Measurements from ENCODE around the gene PDGFB. TPM values are rescaled to one million over a fixed set of nuclear protein-coding genes. Genes with fewer than 3 reads are reported as not detected.

PDGFB gene
- total RNA-seq, 1 experiment from 2014 or later, result 13.1 TPM

DNA sequence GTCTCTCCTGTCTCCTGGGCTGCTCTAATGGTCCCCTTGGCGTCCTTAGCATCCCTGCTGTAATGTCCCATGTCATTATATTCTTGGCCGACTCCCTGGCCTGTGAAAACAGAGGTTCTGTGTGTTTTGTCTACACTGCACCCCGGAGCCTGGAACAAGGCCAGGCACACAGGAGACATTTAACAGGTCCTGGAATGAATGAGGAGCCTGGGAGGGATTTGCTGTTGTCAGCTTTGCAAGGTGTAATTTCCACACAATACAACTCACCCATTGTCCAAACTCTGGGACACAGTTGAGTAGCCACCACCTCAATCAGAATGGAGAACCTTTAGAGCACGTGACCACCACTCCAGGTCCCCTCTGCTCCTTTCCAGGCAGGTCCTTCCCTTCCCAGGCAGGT is 14.9 kb upstream of the PDGFB start:
- no peaks in the 10 kb centered on the region for H3K27me3 ChIP-seq (ENCODE audit: insufficient read depth, low read length)
- H3K9me3 ChIP-seq (ENCODE audit: control insufficient read depth in 1 of 2, insufficient read depth in 1 of 2, low read depth in 1 of 2, low read length in 2 of 2), result peaks cover 5 to 11% of the 10 kb centered on the region in 2 experiments; a peak in 1 of 4 replicates
- no peaks in the 10 kb centered on the region for H4K20me1 ChIP-seq (ENCODE audit: insufficient read depth)
- CTCF ChIA-PET, result no interaction called here
- no peak overlapping the region for H3K27ac ChIP-seq (ENCODE audit: low read depth, low read length)
- no peak overlapping the region for H3K4me3 ChIP-seq (replicated peaks in 1 of 2; ENCODE audit: low read depth in 1 of 2, low read length in 2 of 2)
- H3K9me2 ChIP-seq (ENCODE audit: insufficient read depth), result no peaks in the 10 kb centered on the region
- H3K4me1 ChIP-seq (ENCODE audit: control insufficient read depth in 1 of 2, insufficient read depth in 2 of 2, low read length in 2 of 2), result peaks cover 10 to 22% of the 10 kb centered on the region in 2 experiments
- H3K36me3 ChIP-seq (ENCODE audit: control insufficient read depth in 1 of 2, insufficient read depth in 2 of 2, low read length in 2 of 2), result no peaks in the 10 kb centered on the region
- BruUV-seq (replicated peaks), result no TSS peak
- no peak overlapping the region for H3K9ac ChIP-seq (ENCODE audit: low read length)
- RAD21 ChIA-PET (ENCODE audit: low non-redundant PET in 1 of 2, low total read pairs in 2 of 2, uncharacterized antibody in 2 of 2, unreplicated experiment in 2 of 2), result no interaction called here
- H2AFZ ChIP-seq (ENCODE audit: low read depth, low read length, poor library complexity, severe bottlenecking), result no peak overlapping the region
- DNase-seq (ENCODE audit: low read depth, low spot score) (no peak), ATAC-seq (no peak)
- POLR2A ChIA-PET, result interaction anchor here (0.7 kb wide), 1 partner anchor 541 kb away, joined by 3 read pairs; no protein-coding TSS in a partner anchor
- intact Hi-C loops (cut with micrococcal nuclease), result no loop called here
- no peak overlapping the region for H3K4me2 ChIP-seq (ENCODE audit: low read length)
- H3K79me2 ChIP-seq (ENCODE audit: insufficient read depth, low read length), result no peaks in the 10 kb centered on the region
- TF ChIP-seq RAD21 (IDR thresholded peaks at IDR 0.05; ENCODE audit: low read depth) (no peak), SRF (IDR thresholded peaks at IDR 0.05; ENCODE audit: low read depth) (no peak), CEBPB (IDR thresholded peaks at IDR 0.05; ENCODE audit: low read depth) (no peak), ZBTB33 (IDR thresholded peaks at IDR 0.05; ENCODE audit: extremely low read depth, insufficient replicate concordance, low read length) (no peak)

DNA sequence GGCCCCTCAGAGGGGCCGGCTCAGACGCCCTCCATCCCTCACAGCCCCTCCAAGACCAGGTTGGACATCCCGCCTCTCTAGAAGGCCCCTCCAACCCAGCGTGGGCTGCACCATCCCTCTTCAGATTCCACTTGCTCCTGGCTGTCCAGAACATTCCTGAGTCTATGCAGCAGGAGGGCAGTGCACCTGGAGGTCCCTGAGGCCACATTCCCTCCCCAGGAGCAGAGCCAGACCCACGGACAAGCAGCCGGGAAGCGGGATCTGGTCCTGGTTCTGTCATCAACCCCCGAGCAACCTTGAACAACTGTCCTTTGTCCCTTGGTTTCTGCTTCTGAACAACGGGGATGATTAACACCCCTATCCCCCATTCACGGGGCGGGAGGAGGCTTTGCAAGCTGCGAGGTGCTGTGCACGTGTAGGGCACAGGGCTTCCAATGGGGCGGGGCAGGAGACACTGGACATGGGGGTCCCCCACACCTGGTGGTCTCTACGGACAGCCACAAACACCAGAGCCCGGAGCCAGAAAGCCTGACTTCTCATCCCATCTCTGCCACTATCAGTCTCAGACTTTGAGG is 13.2 kb upstream of the PDGFB start:
- H3K4me1 ChIP-seq (ENCODE audit: control insufficient read depth in 1 of 2, insufficient read depth in 2 of 2, low read length in 2 of 2), result peaks cover 24 to 38% of the 10 kb centered on the region in 2 experiments
- RAD21 ChIA-PET (ENCODE audit: low non-redundant PET in 1 of 2, low total read pairs in 2 of 2, uncharacterized antibody in 2 of 2, unreplicated experiment in 2 of 2), result no interaction called here
- H3K4me3 ChIP-seq (replicated peaks in 1 of 2; ENCODE audit: low read depth in 1 of 2, low read length in 2 of 2), result no peak overlapping the region
- no peak overlapping the region for H3K4me2 ChIP-seq (ENCODE audit: low read length)
- BruUV-seq (replicated peaks), result no TSS peak
- H3K9ac ChIP-seq (ENCODE audit: low read length), result no peak overlapping the region
- POLR2A ChIA-PET, result no interaction called here
- no peak for DNase-seq (ENCODE audit: low read depth, low spot score)
- peaks cover 5 to 11% of the 10 kb centered on the region in 2 experiments; a peak in 1 of 4 replicates for H3K9me3 ChIP-seq (ENCODE audit: control insufficient read depth in 1 of 2, insufficient read depth in 1 of 2, low read depth in 1 of 2, low read length in 2 of 2)
- no peaks in the 10 kb centered on the region for H3K36me3 ChIP-seq (ENCODE audit: control insufficient read depth in 1 of 2, insufficient read depth in 2 of 2, low read length in 2 of 2)
- CTCF ChIA-PET, result no interaction called here
- no peaks in the 10 kb centered on the region for H4K20me1 ChIP-seq (ENCODE audit: insufficient read depth)
- no peak overlapping the region for H2AFZ ChIP-seq (ENCODE audit: low read depth, low read length, poor library complexity, severe bottlenecking)
- no peaks in the 10 kb centered on the region for H3K79me2 ChIP-seq (ENCODE audit: insufficient read depth, low read length)
- no peaks in the 10 kb centered on the region for H3K27me3 ChIP-seq (ENCODE audit: insufficient read depth, low read length)
- intact Hi-C loops (cut with micrococcal nuclease), result no loop called here
- H3K9me2 ChIP-seq (ENCODE audit: insufficient read depth), result no peaks in the 10 kb centered on the region
- no peak for ATAC-seq
- no peak overlapping the region for H3K27ac ChIP-seq (ENCODE audit: low read depth, low read length)
- TF ChIP-seq ZBTB33 (IDR thresholded peaks at IDR 0.05; ENCODE audit: extremely low read depth, insufficient replicate concordance, low read length) (no peak), POLR2A (IDR thresholded peaks at IDR 0.05; ENCODE audit: borderline replicate concordance, extremely low read depth, insufficient read depth, insufficient read length) (no peak), JUND (IDR thresholded peaks at IDR 0.05) (no peak), EGR1 (IDR thresholded peaks at IDR 0.05; ENCODE audit: low read depth) (no peak), FOSL1 (IDR thresholded peaks at IDR 0.05; ENCODE audit: low read depth) (no peak), CTCF (IDR thresholded peaks at IDR 0.05 in 2 of 3, conservative IDR thresholded peaks at IDR 0.05 in 1 of 3; ENCODE audit: borderline replicate concordance in 1 of 3, insufficient read depth in 1 of 3, low read depth in 2 of 3, low read length in 2 of 3) (no peak), TCF7L2 (IDR thresholded peaks at IDR 0.05; ENCODE audit: borderline replicate concordance, extremely low read depth, insufficient read depth, insufficient read length) (no peak), ZNF274 (IDR thresholded peaks at IDR 0.05; ENCODE audit: low read depth, low read length) (no peak), CEBPB (IDR thresholded peaks at IDR 0.05; ENCODE audit: low read depth) (no peak), EZH2 (IDR thresholded peaks at IDR 0.05) (no peak), YY1 (IDR thresholded peaks at IDR 0.05; ENCODE audit: extremely low read depth, insufficient replicate concordance, low read depth, low read length) (no peak)
- TF ChIP-seq, protein P1, sequence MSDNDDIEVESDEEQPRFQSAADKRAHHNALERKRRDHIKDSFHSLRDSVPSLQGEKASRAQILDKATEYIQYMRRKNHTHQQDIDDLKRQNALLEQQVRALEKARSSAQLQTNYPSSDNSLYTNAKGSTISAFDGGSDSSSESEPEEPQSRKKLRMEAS (IDR thresholded peaks at IDR 0.05), result no peak

Measured in HCT116 (cell line).